Measurements from ENCODE around the gene ZNF507.

Gene ZNF507

GRCh38 chr19:32337084-32337808 lies 8.2 kb upstream of the ZNF507 start:
- Histone ChIP-seq H3K4me3 (no peak overlapping the region), H3K27ac (peak overlapping the region in 2 of 21 experiments; percentile 28 to 35)

GRCh38 chr19:32339423-32339822 lies 6.0 kb upstream of the ZNF507 start:
- Histone ChIP-seq H3K27ac (no peak overlapping the region), H3K4me3 (no peak overlapping the region)

GRCh38 chr19:32339988-32340874 lies 5.2 kb upstream of the ZNF507 start:
- Histone ChIP-seq H3K27ac (no peak overlapping the region), H3K4me3 (no peak overlapping the region)

- Histone ChIP-seq H3K4me3 (no peak overlapping the region), H3K27ac (no peak overlapping the region)
Observed at GRCh38 chr19:32342695-32343094, 2.7 kb upstream of the ZNF507 start.

GRCh38 chr19:32343550-32344262 lies 1.7 kb upstream of the ZNF507 start:
- H3K4me3 ChIP-seq, result no peak overlapping the region
- H3K27ac ChIP-seq, result no peak overlapping the region

GRCh38 chr19:32346901-32347300 lies 1.5 kb downstream of the ZNF507 start:
- peak overlapping the region in 5 of 7 experiments; percentile 66 to 97 (median 83) for H3K4me3 ChIP-seq
- H3K27ac ChIP-seq, result no peak overlapping the region

GRCh38 chr19:32347573-32347972 lies 2.2 kb downstream of the ZNF507 start:
- no peak overlapping the region for H3K27ac ChIP-seq
- no peak overlapping the region for H3K4me3 ChIP-seq

GRCh38 chr19:32349051-32349450 lies 3.6 kb downstream of the ZNF507 start:
- Histone ChIP-seq H3K4me3 (no peak overlapping the region), H3K27ac (no peak overlapping the region)

GRCh38 chr19:32349724-32350470 lies 4.5 kb downstream of the ZNF507 start:
- Histone ChIP-seq H3K27ac (no peak overlapping the region), H3K4me3 (no peak overlapping the region)

GRCh38 chr19:32350471-32350865 lies 5.1 kb downstream of the ZNF507 start:
- H3K27ac ChIP-seq, result peak overlapping the region in 2 of 21 experiments; percentile 17 to 39
- H3K4me3 ChIP-seq, result no peak overlapping the region

GRCh38 chr19:32350987-32351348 lies 5.6 kb downstream of the ZNF507 start:
- Histone ChIP-seq H3K4me3 (no peak overlapping the region), H3K27ac (peak overlapping the region in 2 of 21 experiments; percentile 17 to 39)

GRCh38 chr19:32352241-32352630 lies 6.8 kb downstream of the ZNF507 start:
- peak overlapping the region in 1 of 21 experiments; percentile 3 for H3K27ac ChIP-seq
- no peak overlapping the region for H3K4me3 ChIP-seq

- Histone ChIP-seq H3K4me3 (no peak overlapping the region), H3K27ac (no peak overlapping the region)
Observed at GRCh38 chr19:32354345-32354744, 8.9 kb downstream of the ZNF507 start.

GRCh38 chr19:32355309-32355708 lies 9.9 kb downstream of the ZNF507 start:
- no peak overlapping the region for H3K27ac ChIP-seq
- H3K4me3 ChIP-seq, result no peak overlapping the region

- Histone ChIP-seq H3K4me3 (no peak overlapping the region), H3K27ac (no peak overlapping the region)
Observed at GRCh38 chr19:32357720-32358119, 12.3 kb downstream of the ZNF507 start.

- no peak overlapping the region for H3K27ac ChIP-seq
- H3K4me3 ChIP-seq, result no peak overlapping the region
Observed at GRCh38 chr19:32358321-32358720, 12.9 kb downstream of the ZNF507 start.

GRCh38 chr19:32359581-32359980 lies 14.2 kb downstream of the ZNF507 start:
- H3K27ac ChIP-seq, result peak overlapping the region in 1 of 21 experiments; percentile 5

GRCh38 chr19:32361574-32362317 lies 16.3 kb downstream of the ZNF507 start:
- Histone ChIP-seq H3K27ac (peak overlapping the region in 3 of 21 experiments; percentile 2 to 29 (median 17)), H3K4me3 (no peak overlapping the region)

More at GRCh38 chr19:32359581-32359980, 14.2 kb downstream of the ZNF507 start:
- H3K4me3 ChIP-seq, result no peak overlapping the region

GRCh38 chr19:32362318-32362691 lies 16.9 kb downstream of the ZNF507 start:
- Histone ChIP-seq H3K27ac (peak overlapping the region in 3 of 21 experiments; percentile 2 to 29 (median 14)), H3K4me3 (no peak overlapping the region)

Data from skin epidermis (tissue), 12 donors.